Measurements from ENCODE around the gene CPN1. TPM values are rescaled to one million over a fixed set of nuclear protein-coding genes. Genes with fewer than 3 reads are reported as not detected.
A peak's percentile ranks its signal among the peaks of the same experiment; 100 is the strongest.

The CPN1 gene
- total and polyA plus RNA-seq, 9 of the 15 experiments (the other 6 are each of a cell fraction or from before 2014, with no cell fraction given), result 0.15 to 0.17 TPM; not detected in 7

DNA sequence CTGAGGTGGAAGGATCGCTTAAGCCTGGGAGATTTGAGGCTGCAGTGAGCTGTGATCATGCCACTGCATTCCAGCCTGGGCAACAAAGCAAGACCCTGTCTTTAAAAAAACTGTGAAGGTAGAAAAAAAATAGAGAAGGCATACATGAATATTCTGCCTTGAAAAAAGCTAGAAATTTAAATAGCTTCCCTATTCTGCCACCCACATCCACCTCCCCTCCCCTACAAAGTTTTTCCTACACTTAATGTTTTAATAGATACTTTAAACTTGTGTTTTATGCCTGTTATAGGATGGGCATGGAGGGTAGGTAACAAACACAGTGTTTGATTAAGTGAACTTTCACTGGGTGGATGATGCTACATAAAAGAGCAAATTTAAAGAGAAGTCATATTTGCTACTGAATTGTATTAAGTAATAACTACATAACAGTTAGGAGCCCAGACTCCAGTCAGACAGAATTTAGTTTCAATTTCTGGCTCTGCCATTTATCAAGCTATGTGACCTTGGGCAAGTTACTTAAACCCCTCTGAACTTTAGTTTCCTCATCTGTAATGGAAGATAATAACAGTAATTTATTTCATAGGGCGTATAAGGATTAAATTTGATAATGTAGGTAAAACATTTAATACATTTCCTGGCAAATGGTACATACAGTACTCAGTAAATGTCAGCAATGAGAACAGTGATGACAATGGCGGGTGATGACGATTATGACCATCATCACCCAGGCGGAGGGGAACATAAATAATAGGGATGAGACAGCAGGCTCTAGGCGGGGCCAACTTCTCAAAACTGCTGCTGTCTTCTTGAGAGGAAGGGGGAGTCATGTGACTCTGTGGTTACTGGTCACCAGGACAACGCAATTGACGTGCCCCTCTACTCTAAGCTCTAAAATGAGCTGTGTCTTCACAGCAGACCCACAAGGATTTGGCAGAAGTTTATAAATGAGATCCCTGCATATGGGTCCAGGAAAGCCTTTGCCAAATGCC is 87.7 kb downstream of the CPN1 start (continued):
- TF ChIP-seq, protein P1, sequence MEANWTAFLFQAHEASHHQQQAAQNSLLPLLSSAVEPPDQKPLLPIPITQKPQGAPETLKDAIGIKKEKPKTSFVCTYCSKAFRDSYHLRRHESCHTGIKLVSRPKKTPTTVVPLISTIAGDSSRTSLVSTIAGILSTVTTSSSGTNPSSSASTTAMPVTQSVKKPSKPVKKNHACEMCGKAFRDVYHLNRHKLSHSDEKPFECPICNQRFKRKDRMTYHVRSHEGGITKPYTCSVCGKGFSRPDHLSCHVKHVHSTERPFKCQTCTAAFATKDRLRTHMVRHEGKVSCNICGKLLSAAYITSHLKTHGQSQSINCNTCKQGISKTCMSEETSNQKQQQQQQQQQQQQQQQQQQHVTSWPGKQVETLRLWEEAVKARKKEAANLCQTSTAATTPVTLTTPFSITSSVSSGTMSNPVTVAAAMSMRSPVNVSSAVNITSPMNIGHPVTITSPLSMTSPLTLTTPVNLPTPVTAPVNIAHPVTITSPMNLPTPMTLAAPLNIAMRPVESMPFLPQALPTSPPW (CRISPR knock-in tag; IDR thresholded peaks at IDR 0.05), result peak; percentile 51; the same call in 1 of the 2 replicates
- TF ChIP-seq TRIM24 (IDR thresholded peaks at IDR 0.05), result no peak
- TF ChIP-seq, protein P2, sequence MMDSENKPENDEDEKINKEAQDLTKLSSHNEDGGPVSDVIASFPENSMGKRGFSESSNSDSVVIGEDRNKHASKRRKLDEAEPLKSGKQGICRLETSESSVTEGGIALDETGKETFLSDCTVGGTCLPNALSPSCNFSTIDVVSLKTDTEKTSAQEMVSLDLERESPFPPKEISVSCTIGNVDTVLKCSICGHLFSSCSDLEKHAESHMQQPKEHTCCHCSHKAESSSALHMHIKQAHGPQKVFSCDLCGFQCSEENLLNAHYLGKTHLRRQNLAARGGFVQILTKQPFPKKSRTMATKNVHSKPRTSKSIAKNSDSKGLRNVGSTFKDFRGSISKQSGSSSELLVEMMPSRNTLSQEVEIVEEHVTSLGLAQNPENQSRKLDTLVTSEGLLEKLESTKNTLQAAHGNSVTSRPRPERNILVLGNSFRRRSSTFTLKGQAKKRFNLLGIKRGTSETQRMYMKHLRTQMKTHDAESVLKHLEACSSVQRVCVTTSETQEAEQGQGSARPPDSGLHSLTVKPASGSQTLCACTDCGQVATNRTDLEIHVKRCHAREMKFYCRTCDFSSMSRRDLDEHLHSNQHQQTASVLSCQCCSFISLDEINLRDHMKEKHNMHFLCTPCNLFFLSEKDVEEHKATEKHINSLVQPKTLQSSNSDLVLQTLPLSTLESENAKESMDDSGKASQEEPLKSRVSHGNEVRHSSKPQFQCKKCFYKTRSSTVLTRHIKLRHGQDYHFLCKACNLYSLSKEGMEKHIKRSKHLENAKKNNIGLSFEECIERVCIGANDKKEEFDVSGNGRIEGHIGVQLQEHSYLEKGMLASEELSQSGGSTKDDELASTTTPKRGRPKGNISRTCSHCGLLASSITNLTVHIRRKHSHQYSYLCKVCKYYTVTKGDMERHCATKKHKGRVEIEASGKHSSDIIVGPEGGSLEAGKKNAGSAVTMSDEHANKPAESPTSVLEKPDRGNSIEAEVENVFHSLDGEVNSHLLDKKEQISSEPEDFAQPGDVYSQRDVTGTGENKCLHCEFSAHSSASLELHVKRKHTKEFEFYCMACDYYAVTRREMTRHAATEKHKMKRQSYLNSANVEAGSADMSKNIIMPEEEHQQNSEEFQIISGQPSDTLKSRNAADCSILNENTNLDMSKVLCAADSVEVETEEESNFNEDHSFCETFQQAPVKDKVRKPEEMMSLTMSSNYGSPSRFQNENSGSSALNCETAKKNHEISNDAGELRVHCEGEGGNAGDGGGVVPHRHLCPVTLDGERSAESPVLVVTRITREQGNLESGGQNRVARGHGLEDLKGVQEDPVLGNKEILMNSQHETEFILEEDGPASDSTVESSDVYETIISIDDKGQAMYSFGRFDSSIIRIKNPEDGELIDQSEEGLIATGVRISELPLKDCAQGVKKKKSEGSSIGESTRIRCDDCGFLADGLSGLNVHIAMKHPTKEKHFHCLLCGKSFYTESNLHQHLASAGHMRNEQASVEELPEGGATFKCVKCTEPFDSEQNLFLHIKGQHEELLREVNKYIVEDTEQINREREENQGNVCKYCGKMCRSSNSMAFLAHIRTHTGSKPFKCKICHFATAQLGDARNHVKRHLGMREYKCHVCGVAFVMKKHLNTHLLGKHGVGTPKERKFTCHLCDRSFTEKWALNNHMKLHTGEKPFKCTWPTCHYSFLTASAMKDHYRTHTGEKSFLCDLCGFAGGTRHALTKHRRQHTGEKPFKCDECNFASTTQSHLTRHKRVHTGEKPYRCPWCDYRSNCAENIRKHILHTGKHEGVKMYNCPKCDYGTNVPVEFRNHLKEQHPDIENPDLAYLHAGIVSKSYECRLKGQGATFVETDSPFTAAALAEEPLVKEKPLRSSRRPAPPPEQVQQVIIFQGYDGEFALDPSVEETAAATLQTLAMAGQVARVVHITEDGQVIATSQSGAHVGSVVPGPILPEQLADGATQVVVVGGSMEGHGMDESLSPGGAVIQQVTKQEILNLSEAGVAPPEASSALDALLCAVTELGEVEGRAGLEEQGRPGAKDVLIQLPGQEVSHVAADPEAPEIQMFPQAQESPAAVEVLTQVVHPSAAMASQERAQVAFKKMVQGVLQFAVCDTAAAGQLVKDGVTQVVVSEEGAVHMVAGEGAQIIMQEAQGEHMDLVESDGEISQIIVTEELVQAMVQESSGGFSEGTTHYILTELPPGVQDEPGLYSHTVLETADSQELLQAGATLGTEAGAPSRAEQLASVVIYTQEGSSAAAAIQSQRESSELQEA (IDR thresholded peaks at IDR 0.05; ENCODE audit: low read depth), result no peak
- TF ChIP-seq, protein P3, sequence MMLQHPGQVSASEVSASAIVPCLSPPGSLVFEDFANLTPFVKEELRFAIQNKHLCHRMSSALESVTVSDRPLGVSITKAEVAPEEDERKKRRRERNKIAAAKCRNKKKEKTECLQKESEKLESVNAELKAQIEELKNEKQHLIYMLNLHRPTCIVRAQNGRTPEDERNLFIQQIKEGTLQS (IDR thresholded peaks at IDR 0.05), result peak; percentile 76
- TF ChIP-seq, protein P3 (CRISPR knock-in tag; conservative IDR thresholded peaks at IDR 0.05), result no peak
- TF ChIP-seq RHOXF2B (CRISPR knock-in tag; conservative IDR thresholded peaks at IDR 0.05), result no peak
- no peak for TF ChIP-seq NFIX (CRISPR knock-in tag; IDR thresholded peaks at IDR 0.05; ENCODE audit: low read depth)
- TF ChIP-seq ILF3 (IDR thresholded peaks at IDR 0.05; ENCODE audit: borderline replicate concordance), result no peak
- TF ChIP-seq, protein P4, sequence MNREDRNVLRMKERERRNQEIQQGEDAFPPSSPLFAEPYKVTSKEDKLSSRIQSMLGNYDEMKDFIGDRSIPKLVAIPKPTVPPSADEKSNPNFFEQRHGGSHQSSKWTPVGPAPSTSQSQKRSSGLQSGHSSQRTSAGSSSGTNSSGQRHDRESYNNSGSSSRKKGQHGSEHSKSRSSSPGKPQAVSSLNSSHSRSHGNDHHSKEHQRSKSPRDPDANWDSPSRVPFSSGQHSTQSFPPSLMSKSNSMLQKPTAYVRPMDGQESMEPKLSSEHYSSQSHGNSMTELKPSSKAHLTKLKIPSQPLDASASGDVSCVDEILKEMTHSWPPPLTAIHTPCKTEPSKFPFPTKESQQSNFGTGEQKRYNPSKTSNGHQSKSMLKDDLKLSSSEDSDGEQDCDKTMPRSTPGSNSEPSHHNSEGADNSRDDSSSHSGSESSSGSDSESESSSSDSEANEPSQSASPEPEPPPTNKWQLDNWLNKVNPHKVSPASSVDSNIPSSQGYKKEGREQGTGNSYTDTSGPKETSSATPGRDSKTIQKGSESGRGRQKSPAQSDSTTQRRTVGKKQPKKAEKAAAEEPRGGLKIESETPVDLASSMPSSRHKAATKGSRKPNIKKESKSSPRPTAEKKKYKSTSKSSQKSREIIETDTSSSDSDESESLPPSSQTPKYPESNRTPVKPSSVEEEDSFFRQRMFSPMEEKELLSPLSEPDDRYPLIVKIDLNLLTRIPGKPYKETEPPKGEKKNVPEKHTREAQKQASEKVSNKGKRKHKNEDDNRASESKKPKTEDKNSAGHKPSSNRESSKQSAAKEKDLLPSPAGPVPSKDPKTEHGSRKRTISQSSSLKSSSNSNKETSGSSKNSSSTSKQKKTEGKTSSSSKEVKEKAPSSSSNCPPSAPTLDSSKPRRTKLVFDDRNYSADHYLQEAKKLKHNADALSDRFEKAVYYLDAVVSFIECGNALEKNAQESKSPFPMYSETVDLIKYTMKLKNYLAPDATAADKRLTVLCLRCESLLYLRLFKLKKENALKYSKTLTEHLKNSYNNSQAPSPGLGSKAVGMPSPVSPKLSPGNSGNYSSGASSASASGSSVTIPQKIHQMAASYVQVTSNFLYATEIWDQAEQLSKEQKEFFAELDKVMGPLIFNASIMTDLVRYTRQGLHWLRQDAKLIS (CRISPR knock-in tag; IDR thresholded peaks at IDR 0.05), result no peak
- TF ChIP-seq HIVEP1 (CRISPR knock-in tag; IDR thresholded peaks at IDR 0.05), result no peak
- TF ChIP-seq DDX20 (tag; IDR thresholded peaks at IDR 0.05; ENCODE audit: low read depth), result no peak
- TF ChIP-seq FOXJ2 (tag; IDR thresholded peaks at IDR 0.05), result peak; percentile 78; the same call in 1 of the 2 replicates

Data from K562 (cell line).